Panc1 (cell line): ENCODE results near the gene ECD. TPM values are rescaled to one million over a fixed set of nuclear protein-coding genes. Genes with fewer than 3 reads are reported as not detected.
"Not testable (repeated sequence)": the region's sequence is repeated elsewhere in the genome, so short reads cannot be mapped to it uniquely, and the experiment has no call there.

ENCODE experiments used
- ATAC-seq: fragments of 200-7000 bp; cut with Tn5 transposase; 2 replicates; pipeline ENCODE4 v1.9.1; 2020; ENCODE audit warnings: mild to moderate bottlenecking, moderate library complexity
- BruUV-seq: library from RNA; stranded (reverse); fragments of 400-500 nt; replicated peaks from 2 replicates; lab custom pipeline; 2021; lab: Mats Ljungman, UMichigan
- CTCF ChIA-PET: fragments of 300-600 bp; sonication (Branson Sonifier 250); formaldehyde crosslinking; loops from one replicate; lab custom pipeline; 2022; ENCODE audit warnings: antibody characterized with exemption; lab: Charles Lee
- POLR2A ChIA-PET: fragments of 300-600 bp; sonication (Branson Sonifier 250); formaldehyde crosslinking; loops from one replicate; lab custom pipeline; 2022; ENCODE audit warnings: antibody characterized with exemption; lab: Charles Lee
- DNase-seq: peaks from one replicate; pipeline ENCODE4 v3.0.0-alpha.2; 2010; ENCODE audit warnings: low read depth, low spot score
- H3K27ac ChIP-seq: 2 replicates; pipeline ENCODE4 v1.5.1; 2011; ENCODE audit warnings: mild to moderate bottlenecking, low read length, inconsistent platforms
- H3K27me3 ChIP-seq: fragments of 200-500 bp; sonication (Bioruptor generic); 2 replicates; pipeline ENCODE4 v1.6.0; 2014; ENCODE audit warnings: low read length, inconsistent platforms; ENCODE audit not compliant: control insufficient read depth, insufficient read depth
- H3K36me3 ChIP-seq: fragments of 200-500 bp; sonication (Bioruptor generic); 2 replicates; pipeline ENCODE4 v1.5.1; 2014; ENCODE audit warnings: inconsistent platforms, mild to moderate bottlenecking, low read length, moderate library complexity; ENCODE audit not compliant: control insufficient read depth, insufficient read depth
- H3K4me1 ChIP-seq: 2 replicates; pipeline ENCODE4 v1.5.1; 2011; ENCODE audit warnings: inconsistent platforms, mild to moderate bottlenecking, low read length, moderate library complexity; ENCODE audit not compliant: control insufficient read depth, insufficient read depth
- H3K4me3 ChIP-seq, 2 experiments: 2 replicates each; pipeline ENCODE4 v1.5.1; 2011 to 2012; ENCODE audit warnings: low read depth in 2 of 2, low read length in 2 of 2, mild to moderate bottlenecking in 2 of 2, inconsistent platforms in 1 of 2, moderate library complexity in 1 of 2
- H3K9me3 ChIP-seq: fragments of 200-500 bp; sonication (Bioruptor generic); 2 replicates; pipeline ENCODE4 v1.5.1; 2014; ENCODE audit warnings: low read depth, mild to moderate bottlenecking, inconsistent platforms, low read length, moderate library complexity; ENCODE audit not compliant: control insufficient read depth, insufficient read depth
- CTCF ChIP-seq: fragments of 450-650 bp; IDR thresholded peaks from 2 replicates; pipeline ENCODE4 v1.5.1; 2017; ENCODE audit warnings: mild to moderate bottlenecking
- POLR2AphosphoS5 ChIP-seq: IDR thresholded peaks from 2 replicates; pipeline ENCODE4 v1.6.1; 2012; ENCODE audit warnings: mild to moderate bottlenecking, low read depth, low read length, moderate library complexity
- REST ChIP-seq, 2 experiments: IDR thresholded peaks; 2 replicates each; pipeline ENCODE4 v1.6.1; 2011 to 2012; ENCODE audit warnings: low read depth in 2 of 2, control low read depth in 1 of 2, low read length in 1 of 2, mild to moderate bottlenecking in 1 of 2, moderate library complexity in 1 of 2; ENCODE audit not compliant: insufficient read depth in 1 of 2
- SIN3A ChIP-seq: IDR thresholded peaks from 2 replicates; pipeline ENCODE4 v1.6.1; 2012; ENCODE audit warnings: low read depth, mild to moderate bottlenecking, low read length, moderate library complexity, borderline replicate concordance; ENCODE audit not compliant: insufficient read depth
- TCF7L2 ChIP-seq: IDR thresholded peaks from 2 replicates; pipeline ENCODE4 v1.6.1; 2011; ENCODE audit warnings: mild to moderate bottlenecking, low read depth, low read length, inconsistent platforms
- in situ Hi-C: cut with HindIII; loops from 2 replicates; pipeline ENCODE4 v1.10.0; 2016; ENCODE audit warnings: low sequenced_read_pairs, low pct_unique_long_range_greater_than_20kb
- intact Hi-C: fragments of 100-400 bp; cut with micrococcal nuclease; formaldehyde crosslinking; loops from one replicate; pipeline ENCODE4 v1.10.0; 2022; ENCODE audit not compliant: unreplicated experiment
- total RNA-seq: library from RNA; stranded (reverse); gene quantifications from one replicate; pipeline ENCODE4 v1.2.1, GENCODE V29; 2021; ENCODE audit not compliant: unreplicated experiment

Gene ECD
- total RNA-seq, 1 experiment from 2014 or later, result 53.9 TPM

GRCh38 chr10:73113551-73113950 lies 54.3 kb downstream of the ECD start:
- in situ Hi-C loops, result no loop called here
- TF ChIP-seq TCF7L2, result no peak
- TF ChIP-seq CTCF, result no peak
- TF ChIP-seq POLR2AphosphoS5, result no peak
- no peak for TF ChIP-seq REST (IDR thresholded peaks at IDR 0.05; ENCODE audit: insufficient read depth in 1 of 2, low read depth in 2 of 2, low read length in 1 of 2)
- TF ChIP-seq SIN3A, result no peak
- intact Hi-C loops, result no loop called here
- no peak for ATAC-seq
- ChIA-PET CTCF (no interaction called here), POLR2A (interaction anchor here (1.6 kb wide), 1 partner anchor 17 kb away, joined by 13 read pairs; the partner anchor contains the start of gene P4HA1)
- Histone ChIP-seq H3K4me3 (no peak overlapping the region), H3K9me3 (no peaks in the 10 kb centered on the region), H3K4me1 (peaks cover 11% of the 10 kb centered on the region), H3K36me3 (no peaks in the 10 kb centered on the region), H3K27ac (no peak overlapping the region), H3K27me3 (no peaks in the 10 kb centered on the region)
- TSS peak; percentile 38 for BruUV-seq
- DNase-seq, result no peak

GRCh38 chr10:73112032-73112431 lies 55.8 kb downstream of the ECD start:
- H3K9me3 ChIP-seq, intact Hi-C loops, BruUV-seq, H3K4me3 ChIP-seq, DNase-seq, in situ Hi-C loops, POLR2A ChIA-PET, ATAC-seq, H3K4me1 ChIP-seq, H3K27me3 ChIP-seq, H3K36me3 ChIP-seq: not testable (repeated sequence)
- CTCF ChIA-PET, result interaction anchor here (0.7 kb wide), 1 partner anchor 497 kb away, joined by 4 read pairs; no protein-coding TSS in a partner anchor
- H3K27ac ChIP-seq, result peak overlapping the region; percentile 99

GRCh38 chr10:73110345-73110849 lies 57.4 kb downstream of the ECD start, which contains the start of gene NUDT13:
TSS of gene NUDT13 (plus strand) at chr10:73110455. CDS start at chr10:73114366, 3,911 bp downstream.
- Histone ChIP-seq H3K9me3 (no peaks in the 10 kb centered on the region), H3K36me3 (no peaks in the 10 kb centered on the region), H3K4me1 (peaks cover 4% of the 10 kb centered on the region), H3K27me3 (no peaks in the 10 kb centered on the region), H3K4me3 (peak within 1 kb of the TSS; percentile 69 to 77), H3K27ac (peak within 1 kb of the TSS; percentile 99)
- TF ChIP-seq CTCF, result no peak
- no peak for TF ChIP-seq TCF7L2
- TF ChIP-seq POLR2AphosphoS5, result peak; percentile 93
- TF ChIP-seq REST (IDR thresholded peaks at IDR 0.05; ENCODE audit: insufficient read depth in 1 of 2, low read depth in 2 of 2, low read length in 1 of 2), result no peak
- no peak for TF ChIP-seq SIN3A
- ChIA-PET POLR2A (interaction anchor here (1.3 to 1.7 kb wide), 2 partner anchors 12 to 14 kb away, joined by 3 to 10 read pairs; partner anchors contain the start of gene P4HA1), CTCF (interaction anchor here (0.6 to 1.5 kb wide), 3 partner anchors 8 to 14 kb away, joined by 4 to 8 read pairs (median 6); partner anchors contain the start of gene P4HA1)
- BruUV-seq, result no TSS peak
- intact Hi-C loops, result no loop called here
- ATAC-seq (peak; percentile 97), DNase-seq (no peak)
- in situ Hi-C loops, result no loop called here
